GM12891 (cell line): ENCODE results near the gene ZNF644.

Experiments
- POLR2A ChIP-seq: IDR thresholded peaks from 2 replicates; pipeline ENCODE4 v1.6.1; 2011; ENCODE audit warnings: low read depth, low read length, control low read depth
- POLR2AphosphoS5 ChIP-seq: IDR thresholded peaks from 2 replicates; pipeline ENCODE4 v1.6.1; 2011; ENCODE audit warnings: low read depth, low read length, control low read depth

GRCh38 chr1:90943966-90944365 lies 77.9 kb downstream of the ZNF644 start:
- no peak for TF ChIP-seq POLR2A
- no peak for TF ChIP-seq POLR2AphosphoS5
